HepG2 (cell line): ENCODE results near the gene TAF6L. TPM values are rescaled to one million over a fixed set of nuclear protein-coding genes. Genes with fewer than 3 reads are reported as not detected.
A peak's percentile ranks its signal among the peaks of the same experiment; 100 is the strongest.

Source experiments
- AGO1 ChIP-seq: fragments of 200-400 bp; formaldehyde crosslinking; IDR thresholded peaks from 2 replicates; pipeline ENCODE4 v1.6.1; 2017; ENCODE audit warnings: mild to moderate bottlenecking, low read depth, low read length, moderate library complexity; ENCODE audit not compliant: poor library complexity, severe bottlenecking
- BCL3 ChIP-seq: sonication (generic); formaldehyde crosslinking; IDR thresholded peaks from 2 replicates; pipeline ENCODE4 v1.5.1; 2020; ENCODE audit warnings: mild to moderate bottlenecking, missing genetic modification reagents, moderate library complexity
- FOXO1 ChIP-seq: sonication (generic); formaldehyde crosslinking; IDR thresholded peaks from 2 replicates; pipeline ENCODE4 v1.4.0; 2020; ENCODE audit warnings: missing genetic modification reagents
- MLX ChIP-seq: IDR thresholded peaks from 2 replicates; pipeline ENCODE4 v1.6.1; 2016
- NFE2L2 ChIP-seq: fragments of 150-350 bp; IDR thresholded peaks from 2 replicates; pipeline ENCODE4 v1.6.1; 2014; ENCODE audit warnings: low read length
- NR1H2 ChIP-seq: sonication (generic); formaldehyde crosslinking; IDR thresholded peaks from 2 replicates; pipeline ENCODE4 v1.8.1; 2022; ENCODE audit warnings: low read depth, missing genetic modification reagents, borderline replicate concordance
- PPARG ChIP-seq: conservative IDR thresholded peaks from 2 replicates; pipeline ENCODE4 v1.6.1; 2016; ENCODE audit warnings: missing biosample characterization, missing genetic modification reagents
- SATB2 ChIP-seq: sonication (generic); formaldehyde crosslinking; IDR thresholded peaks from 2 replicates; pipeline ENCODE4 v1.5.0; 2020; ENCODE audit warnings: missing genetic modification reagents
- SP2 ChIP-seq: sonication (generic); formaldehyde crosslinking; IDR thresholded peaks from 2 replicates; pipeline ENCODE4 v1.5.1; 2020; ENCODE audit warnings: mild to moderate bottlenecking, missing genetic modification reagents
- ZGPAT ChIP-seq: IDR thresholded peaks from 2 replicates; pipeline ENCODE4 v1.6.1; 2016; ENCODE audit warnings: mild to moderate bottlenecking
- ZNF382 ChIP-seq: sonication (generic); formaldehyde crosslinking; IDR thresholded peaks from 2 replicates; pipeline ENCODE4 v1.5.0; 2020; ENCODE audit warnings: missing genetic modification reagents, mild to moderate bottlenecking, borderline replicate concordance
- ZNF724P ChIP-seq: sonication (generic); formaldehyde crosslinking; IDR thresholded peaks from 2 replicates; pipeline ENCODE4 v1.8.0; 2022; ENCODE audit warnings: missing genetic modification reagents, borderline replicate concordance
- ZNF737 ChIP-seq: sonication (generic); formaldehyde crosslinking; IDR thresholded peaks from 2 replicates; pipeline ENCODE4 v1.5.0; 2020; ENCODE audit warnings: missing genetic modification reagents, mild to moderate bottlenecking, borderline replicate concordance
- ZNF800 ChIP-seq: sonication (generic); formaldehyde crosslinking; IDR thresholded peaks from 2 replicates; pipeline ENCODE4 v1.4.0; 2020; ENCODE audit warnings: missing genetic modification reagents
- polyA plus RNA-seq, 8 experiments: library from polyadenylated mRNA; depleted of rRNA in 3 of 8; stranded (reverse) in 7 of 8; unstranded in 1 of 8; fragments of >200 nt; fragmentation: Illumina TruSeq in 4 of 8; extraction: Trizol in 4 of 8; gene quantifications; 2 replicates each; pipeline versions ENCODE4 v1.2.1 to v1.2.3, GENCODE V29; 2011 to 2016; ENCODE audit warnings: low read depth in 4 of 8, missing spikeins in 1 of 8, mixed read lengths in 1 of 8; ENCODE audit not compliant: insufficient read depth in 1 of 8
- total RNA-seq, 5 experiments: library from RNA; depleted of rRNA; stranded (reverse); fragments of >200 nt; fragmentation: Illumina TruSeq; extraction: Trizol; gene quantifications; 2 replicates each; pipeline ENCODE4 v1.2.3, GENCODE V29; 2016; ENCODE audit warnings: low read depth in 1 of 5
- TF ChIP-seq, protein P1 (sequence below): sonication (generic); formaldehyde crosslinking; IDR thresholded peaks from 2 replicates; pipeline ENCODE4 v1.5.0; 2020; ENCODE audit warnings: mild to moderate bottlenecking, missing genetic modification reagents
- TF ChIP-seq, protein P2 (sequence below): IDR thresholded peaks from 2 replicates; pipeline ENCODE4 v1.6.1; 2012; ENCODE audit warnings: low read depth, low read length, improper control_type of control experiment

The TAF6L gene
- total and polyA plus RNA-seq, 2 of the 13 experiments (the other 11 are each of a cell fraction or from before 2014, with no cell fraction given) = 12.6 to 19.4 TPM

DNA sequence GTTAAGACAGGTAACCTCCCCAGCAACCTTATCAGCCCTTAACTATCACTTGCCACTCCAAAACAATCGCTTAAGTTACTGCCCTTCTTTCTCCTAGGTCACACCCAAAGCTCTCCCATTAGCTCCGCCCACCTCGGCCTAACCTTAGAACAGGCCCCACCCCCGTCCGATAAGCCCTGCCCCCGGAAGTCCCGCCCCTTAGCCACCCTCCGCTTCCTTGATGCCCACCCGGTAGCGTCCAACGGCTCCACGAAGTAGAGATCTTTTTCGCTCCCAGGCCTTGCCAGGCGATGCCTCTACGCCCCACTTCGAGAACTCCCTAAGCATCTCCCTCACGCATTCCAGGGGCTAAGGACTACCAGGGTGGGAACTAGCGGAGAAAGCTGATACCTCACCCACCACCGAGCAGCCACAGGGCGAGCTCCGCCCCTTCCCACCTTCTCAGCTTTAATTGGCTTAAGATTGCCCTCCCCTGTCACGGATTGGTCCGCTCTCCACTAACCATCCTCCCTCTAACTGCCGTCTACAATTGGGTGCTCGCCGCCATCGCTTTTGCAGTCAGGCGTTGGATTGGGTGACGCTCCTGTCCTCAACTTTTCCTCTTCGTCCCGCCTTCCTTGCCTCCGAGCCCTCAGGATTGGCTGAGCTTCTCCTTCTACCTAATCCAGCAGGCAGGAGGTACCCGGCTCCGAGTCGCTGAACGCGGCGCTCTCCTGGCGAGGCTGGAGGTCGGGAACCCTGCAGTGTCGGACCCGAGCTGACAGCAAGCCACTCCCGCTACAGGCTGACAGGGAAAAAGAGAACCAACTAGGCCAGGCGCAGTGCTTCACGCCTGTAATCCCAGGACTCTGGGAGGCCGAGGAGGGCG, 17.2 kb upstream of the TAF6L start, which contains the start of gene ZBTB3 (continued):
- no peak for TF ChIP-seq MLX (CRISPR knock-in tag)
- TF ChIP-seq ZGPAT (CRISPR knock-in tag) = peak; percentile 13; the same call in 1 of the 2 replicates
- peak; percentile 67; the same call in 1 of the 2 replicates for TF ChIP-seq BCL3 (CRISPR knock-in tag)
- TF ChIP-seq ZNF382 (CRISPR knock-in tag) = no peak
- no peak for TF ChIP-seq NR1H2 (CRISPR knock-in tag)
- TF ChIP-seq SP2 (CRISPR knock-in tag) = peak; percentile 96
- TF ChIP-seq ZNF800 (CRISPR knock-in tag) = no peak
- TF ChIP-seq FOXO1 = no peak
- TF ChIP-seq AGO1 = no peak
- no peak for TF ChIP-seq SATB2 (CRISPR knock-in tag)
- TF ChIP-seq ZNF737 (CRISPR knock-in tag) = no peak
- TF ChIP-seq, protein P1, sequence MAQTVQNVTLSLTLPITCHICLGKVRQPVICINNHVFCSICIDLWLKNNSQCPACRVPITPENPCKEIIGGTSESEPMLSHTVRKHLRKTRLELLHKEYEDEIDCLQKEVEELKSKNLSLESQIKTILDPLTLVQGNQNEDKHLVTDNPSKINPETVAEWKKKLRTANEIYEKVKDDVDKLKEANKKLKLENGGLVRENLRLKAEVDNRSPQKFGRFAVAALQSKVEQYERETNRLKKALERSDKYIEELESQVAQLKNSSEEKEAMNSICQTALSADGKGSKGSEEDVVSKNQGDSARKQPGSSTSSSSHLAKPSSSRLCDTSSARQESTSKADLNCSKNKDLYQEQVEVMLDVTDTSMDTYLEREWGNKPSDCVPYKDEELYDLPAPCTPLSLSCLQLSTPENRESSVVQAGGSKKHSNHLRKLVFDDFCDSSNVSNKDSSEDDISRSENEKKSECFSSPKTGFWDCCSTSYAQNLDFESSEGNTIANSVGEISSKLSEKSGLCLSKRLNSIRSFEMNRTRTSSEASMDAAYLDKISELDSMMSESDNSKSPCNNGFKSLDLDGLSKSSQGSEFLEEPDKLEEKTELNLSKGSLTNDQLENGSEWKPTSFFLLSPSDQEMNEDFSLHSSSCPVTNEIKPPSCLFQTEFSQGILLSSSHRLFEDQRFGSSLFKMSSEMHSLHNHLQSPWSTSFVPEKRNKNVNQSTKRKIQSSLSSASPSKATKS = no peak
- TF ChIP-seq ZNF724P = peak; percentile 8; the same call in 1 of the 2 replicates
- TF ChIP-seq, protein P2, sequence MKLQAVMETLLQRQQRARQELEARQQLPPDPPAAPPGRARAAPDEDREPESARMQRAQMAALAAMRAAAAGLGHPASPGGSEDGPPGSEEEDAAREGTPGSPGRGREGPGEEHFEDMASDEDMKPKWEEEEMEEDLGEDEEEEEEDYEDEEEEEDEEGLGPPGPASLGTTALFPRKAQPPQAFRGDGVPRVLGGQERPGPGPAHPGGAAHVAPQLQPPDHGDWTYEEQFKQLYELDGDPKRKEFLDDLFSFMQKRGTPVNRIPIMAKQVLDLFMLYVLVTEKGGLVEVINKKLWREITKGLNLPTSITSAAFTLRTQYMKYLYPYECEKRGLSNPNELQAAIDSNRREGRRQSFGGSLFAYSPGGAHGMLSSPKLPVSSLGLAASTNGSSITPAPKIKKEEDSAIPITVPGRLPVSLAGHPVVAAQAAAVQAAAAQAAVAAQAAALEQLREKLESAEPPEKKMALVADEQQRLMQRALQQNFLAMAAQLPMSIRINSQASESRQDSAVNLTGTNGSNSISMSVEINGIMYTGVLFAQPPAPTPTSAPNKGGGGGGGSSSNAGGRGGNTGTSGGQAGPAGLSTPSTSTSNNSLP = no peak
- TF ChIP-seq PPARG (CRISPR knock-in tag) = no peak
- TF ChIP-seq NFE2L2 = no peak
